HepG2 (cell line): ENCODE measurements around the gene FZD4. TPM values are rescaled to one million over a fixed set of nuclear protein-coding genes. Genes with fewer than 3 reads are reported as not detected.

Experiments used
- ATAC-seq: fragments of 200-7000 bp; cut with Tn5 transposase; 3 replicates; pipeline ENCODE4 v1.9.1; 2020; ENCODE audit warnings: mild to moderate bottlenecking, moderate library complexity
- BruUV-seq: library from RNA; stranded (reverse); fragments of 400-500 nt; replicated peaks from 2 replicates; lab custom pipeline; 2021; lab: Mats Ljungman, UMichigan
- CTCF ChIA-PET: fragments of 300-600 bp; formaldehyde crosslinking; extraction: SDS; loops from one replicate; lab custom pipeline; 2021; ENCODE audit warnings: low total read pairs, inconsistent platforms, low intra/inter-chr PET ratio; lab: Yijun Ruan, JAX
- POLR2A ChIA-PET: fragments of 350-600 bp; sonication (Branson Sonifier 250); formaldehyde crosslinking; loops from one replicate; lab custom pipeline; 2020; ENCODE audit warnings: antibody characterized with exemption, inconsistent platforms; lab: Yijun Ruan, JAX
- DNase-seq: peaks from one replicate; pipeline ENCODE4 v3.0.0-alpha.2; 2015; ENCODE audit warnings: low spot score
- FAIRE-seq: peaks from 3 replicates; lab custom pipeline; 2011; peaks lifted over from hg19 to GRCh38; lab: Jason Lieb, UNC
- H2AFZ ChIP-seq: one replicate; pipeline ENCODE4 v1.6.1; 2011; ENCODE audit warnings: low read length, inconsistent platforms
- H3K27ac ChIP-seq: fragments of 300-600 bp; 3 replicates; pipeline ENCODE4 v1.8.0; 2011; ENCODE audit warnings: mixed run types, mild to moderate bottlenecking, mixed read lengths, low read length, inconsistent platforms; ENCODE audit not compliant: insufficient read depth; ENCODE audit errors: extremely low read length
- H3K27me3 ChIP-seq, 2 experiments: fragments of 200-600 bp in 1 of 2; 2 replicates in 1 of 2; 3 replicates in 1 of 2; pipeline versions ENCODE4 v1.6.0 to v1.8.0; 2011; ENCODE audit warnings: low read length in 2 of 2, mild to moderate bottlenecking in 2 of 2, moderate library complexity in 2 of 2, inconsistent platforms in 1 of 2; ENCODE audit not compliant: insufficient read depth in 2 of 2, control insufficient read depth in 1 of 2
- H3K36me3 ChIP-seq, 2 experiments: fragments of 200-600 bp in 1 of 2; replicated peaks in 1 of 2; 2 replicates in 1 of 2; 3 replicates in 1 of 2; pipeline versions ENCODE4 v1.5.1 to v1.8.0; 2011; ENCODE audit warnings: low read length in 2 of 2, inconsistent platforms in 1 of 2; ENCODE audit not compliant: insufficient read depth in 2 of 2, control insufficient read depth in 1 of 2
- H3K4me1 ChIP-seq: 2 replicates; pipeline ENCODE4 v1.5.1; 2012; ENCODE audit warnings: low read length, inconsistent platforms; ENCODE audit not compliant: insufficient read depth
- H3K4me2 ChIP-seq: 2 replicates; pipeline ENCODE4 v1.6.0; 2011; ENCODE audit warnings: low read depth, low read length, inconsistent platforms
- H3K4me3 ChIP-seq, 3 experiments: fragments of 200-600 bp in 1 of 3; sonication (generic), shearing (Covaris generic) in 1 of 3; replicated peaks in 1 of 3; 2 replicates each; pipeline ENCODE4 v1.5.1; 2011 to 2016; ENCODE audit warnings: low read length in 3 of 3, inconsistent platforms in 2 of 3, low read depth in 2 of 3, mild to moderate bottlenecking in 2 of 3, control low read depth in 1 of 3, mixed read lengths in 1 of 3; ENCODE audit not compliant: insufficient read depth in 1 of 3
- H3K79me2 ChIP-seq: one replicate; pipeline ENCODE4 v1.6.1; 2011; ENCODE audit warnings: low read length, inconsistent platforms; ENCODE audit not compliant: insufficient read depth
- H3K9ac ChIP-seq: 2 replicates; pipeline ENCODE4 v1.6.0; 2011; ENCODE audit warnings: mild to moderate bottlenecking, low read depth, low read length, inconsistent platforms; ENCODE audit not compliant: insufficient read depth
- H3K9me3 ChIP-seq: 2 replicates; pipeline ENCODE4 v1.5.1; 2012; ENCODE audit warnings: mild to moderate bottlenecking, low read length
- H4K20me1 ChIP-seq: 2 replicates; pipeline ENCODE4 v1.6.0; 2011; ENCODE audit warnings: inconsistent platforms, mild to moderate bottlenecking, low read length, moderate library complexity; ENCODE audit not compliant: insufficient read depth
- DR1 ChIP-seq: sonication (generic); formaldehyde crosslinking; IDR thresholded peaks from 2 replicates; pipeline ENCODE4 v1.8.0; 2021; ENCODE audit warnings: mild to moderate bottlenecking, missing genetic modification reagents, inconsistent platforms
- HNRNPK ChIP-seq: fragments of 200-400 bp; formaldehyde crosslinking; IDR thresholded peaks from 2 replicates; pipeline ENCODE4 v1.6.1; 2018; ENCODE audit warnings: low read length, low read depth, moderate library complexity, mild to moderate bottlenecking; ENCODE audit not compliant: poor library complexity, severe bottlenecking
- JDP2 ChIP-seq: sonication (generic); formaldehyde crosslinking; IDR thresholded peaks from 2 replicates; pipeline ENCODE4 v1.8.1; 2022; ENCODE audit warnings: missing genetic modification reagents, borderline replicate concordance
- MBNL3 ChIP-seq: fragments of 250-450 bp; sonication (Bioruptor Pico); conservative IDR thresholded peaks from 2 replicates; pipeline ENCODE4 v1.8.0; 2022; ENCODE audit warnings: mild to moderate bottlenecking, inconsistent platforms
- MED13 ChIP-seq: sonication (generic); formaldehyde crosslinking; IDR thresholded peaks from 2 replicates; pipeline ENCODE4 v1.5.0; 2020; ENCODE audit warnings: missing genetic modification reagents
- NR2F2 ChIP-seq: IDR thresholded peaks from 2 replicates; pipeline ENCODE4 v1.6.1; 2012; ENCODE audit warnings: low read depth, inconsistent platforms, borderline replicate concordance
- POLR2AphosphoS5 ChIP-seq: IDR thresholded peaks from 2 replicates; pipeline ENCODE4 v1.6.1; 2012; ENCODE audit warnings: low read depth, low read length
- PRDM15 ChIP-seq: sonication (generic); formaldehyde crosslinking; IDR thresholded peaks from 2 replicates; pipeline ENCODE4 v1.4.0; 2020; ENCODE audit warnings: missing genetic modification reagents
- REL ChIP-seq: sonication (generic); formaldehyde crosslinking; conservative IDR thresholded peaks from 2 replicates; pipeline ENCODE4 v1.8.0; 2022; ENCODE audit warnings: mild to moderate bottlenecking, missing genetic modification reagents, moderate library complexity
- SATB2 ChIP-seq: sonication (generic); formaldehyde crosslinking; IDR thresholded peaks from 2 replicates; pipeline ENCODE4 v1.5.0; 2020; ENCODE audit warnings: missing genetic modification reagents
- XBP1 ChIP-seq: sonication (generic); formaldehyde crosslinking; IDR thresholded peaks from 2 replicates; pipeline ENCODE4 v1.5.0; 2020; ENCODE audit warnings: missing genetic modification reagents
- ZBTB26 ChIP-seq: IDR thresholded peaks from 2 replicates; pipeline ENCODE4 v1.6.1; 2016; ENCODE audit warnings: missing compliant biosample characterization, missing genetic modification reagents, borderline replicate concordance
- ZBTB37 ChIP-seq: sonication (generic); formaldehyde crosslinking; IDR thresholded peaks from 2 replicates; pipeline ENCODE4 v1.4.0; 2020; ENCODE audit warnings: mild to moderate bottlenecking, missing genetic modification reagents
- ZFAT ChIP-seq: sonication (generic); formaldehyde crosslinking; conservative IDR thresholded peaks from 2 replicates; pipeline ENCODE4 v1.8.1; 2023; ENCODE audit warnings: missing genetic modification reagents, inconsistent platforms
- ZNF552 ChIP-seq: sonication (generic); formaldehyde crosslinking; IDR thresholded peaks from 2 replicates; pipeline ENCODE4 v1.9.0; 2022; ENCODE audit warnings: missing genetic modification reagents, mild to moderate bottlenecking, borderline replicate concordance
- ZNF784 ChIP-seq: sonication (generic); formaldehyde crosslinking; IDR thresholded peaks from 2 replicates; pipeline ENCODE4 v1.5.1; 2020; ENCODE audit warnings: missing genetic modification reagents, mild to moderate bottlenecking, borderline replicate concordance
- ZNF790 ChIP-seq: sonication (generic); formaldehyde crosslinking; IDR thresholded peaks from 2 replicates; pipeline ENCODE4 v1.8.0; 2022; ENCODE audit warnings: missing genetic modification reagents, mild to moderate bottlenecking, borderline replicate concordance
- WGBS: methylation state at CpG from one replicate; pipeline ENCODE4 v1.1.6; 2017; ENCODE audit warnings: low lambda C conversion rate; 5-methylcytosine and 5-hydroxymethylcytosine counted together
- in situ Hi-C: cut with HindIII; loops from 2 replicates; pipeline ENCODE4 v1.10.0; 2017; ENCODE audit warnings: low pct_unique_long_range_greater_than_20kb; ENCODE audit not compliant: extremely low pct_ligation_motif_present
- intact Hi-C: fragments of 100-400 bp; cut with micrococcal nuclease; formaldehyde crosslinking; loops from one replicate; pipeline ENCODE4 v1.10.0; 2022; ENCODE audit not compliant: unreplicated experiment
- polyA plus RNA-seq, 8 experiments: library from polyadenylated mRNA; depleted of rRNA in 3 of 8; stranded (reverse) in 7 of 8; unstranded in 1 of 8; fragments of >200 nt; fragmentation: Illumina TruSeq in 4 of 8; extraction: Trizol in 4 of 8; gene quantifications; 2 replicates each; pipeline versions ENCODE4 v1.2.1 to v1.2.3, GENCODE V29; 2011 to 2016; ENCODE audit warnings: low read depth in 4 of 8, missing spikeins in 1 of 8, mixed read lengths in 1 of 8; ENCODE audit not compliant: insufficient read depth in 1 of 8
- total RNA-seq, 5 experiments: library from RNA; depleted of rRNA; stranded (reverse); fragments of >200 nt; fragmentation: Illumina TruSeq; extraction: Trizol; gene quantifications; 2 replicates each; pipeline ENCODE4 v1.2.3, GENCODE V29; 2016; ENCODE audit warnings: low read depth in 1 of 5

The FZD4 gene
- total and polyA plus RNA-seq, 2 of the 13 experiments (the other 11 are each of a cell fraction or from before 2014, with no cell fraction given): 46.5 to 70.4 TPM

GRCh38 chr11:86918496-86918895 is 36.7 kb downstream of the FZD4 start (continued):
- TF ChIP-seq XBP1 (CRISPR knock-in tag) (no peak), ZBTB26 (no peak), ZBTB37 (no peak)

- H3K4me3 ChIP-seq: no peak overlapping the region
- H3K27ac ChIP-seq: no peak overlapping the region
- H3K9ac ChIP-seq: no peak overlapping the region
- intact Hi-C loops (no loop called here), in situ Hi-C loops (no loop called here)
- peaks cover under 1% of the 10 kb centered on the region; the same call in 1 of the 2 replicates for H3K9me3 ChIP-seq
- no peak for ATAC-seq
- no peak overlapping the region for H2AFZ ChIP-seq
- ChIA-PET CTCF (interaction anchor here (3.6 kb wide), 1 partner anchor 48 kb away, joined by 25 read pairs; no protein-coding TSS in a partner anchor), POLR2A (no interaction called here)
- no TSS peak for BruUV-seq
- FAIRE-seq: no peak
- H3K79me2 ChIP-seq: no peaks in the 10 kb centered on the region
- no peaks in the 10 kb centered on the region for H3K4me1 ChIP-seq
- no peaks in the 10 kb centered on the region for H3K36me3 ChIP-seq
- no peaks in the 10 kb centered on the region for H4K20me1 ChIP-seq
- H3K4me2 ChIP-seq: no peak overlapping the region
- DNase-seq: no peak
- H3K27me3 ChIP-seq: no peaks in the 10 kb centered on the region
- WGBS: 32% methylated on average over 2 of the region's 2 CpGs
- TF ChIP-seq SATB2 (CRISPR knock-in tag): no peak
- no peak for TF ChIP-seq PRDM15 (CRISPR knock-in tag)
- TF ChIP-seq MED13 (CRISPR knock-in tag): no peak
- no peak for TF ChIP-seq REL
- no peak for TF ChIP-seq NR2F2
- TF ChIP-seq DR1: no peak
- no peak for TF ChIP-seq ZNF784 (CRISPR knock-in tag)
- TF ChIP-seq JDP2 (CRISPR knock-in tag): no peak
- TF ChIP-seq POLR2AphosphoS5: no peak
- no peak for TF ChIP-seq ZNF790 (CRISPR knock-in tag)
- TF ChIP-seq ZFAT: no peak
- no peak for TF ChIP-seq ZNF552 (CRISPR knock-in tag)
- no peak for TF ChIP-seq HNRNPK
- no peak for TF ChIP-seq MBNL3 (CRISPR knock-in tag)
Observed at GRCh38 chr11:86917589-86917988, 37.6 kb downstream of the FZD4 start.
